Activated CD4-positive, alpha-beta T cell treated with anti-CD3 and anti-CD28 coated beads for 4 hours (primary cell): ENCODE results near the gene EPB41L4B.

Experiments
- DNase-seq, 2 donors: peaks; one replicate each; pipeline ENCODE4 v3.0.0-alpha.2; 2020

The EPB41L4B gene

DNA sequence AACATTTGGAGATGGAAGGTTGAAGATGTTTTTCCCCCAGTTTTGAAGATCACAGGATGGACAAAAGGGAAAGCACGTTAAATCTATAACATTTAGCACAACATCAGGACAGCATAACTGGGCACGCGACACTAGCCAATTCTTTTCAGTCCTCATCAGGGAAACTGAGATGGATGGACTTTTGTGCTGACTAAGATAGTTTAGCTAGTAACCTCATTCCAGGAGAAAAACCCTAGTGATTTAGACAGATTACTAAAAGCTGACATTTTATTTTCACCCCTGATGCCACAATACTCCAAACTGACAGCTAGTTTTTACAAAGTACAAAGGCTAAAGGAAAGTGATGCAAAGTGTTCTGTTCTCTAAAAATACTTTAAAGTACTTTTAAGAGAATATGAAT is 53.3 kb downstream of the EPB41L4B start:
- DNase-seq = no peak

DNA sequence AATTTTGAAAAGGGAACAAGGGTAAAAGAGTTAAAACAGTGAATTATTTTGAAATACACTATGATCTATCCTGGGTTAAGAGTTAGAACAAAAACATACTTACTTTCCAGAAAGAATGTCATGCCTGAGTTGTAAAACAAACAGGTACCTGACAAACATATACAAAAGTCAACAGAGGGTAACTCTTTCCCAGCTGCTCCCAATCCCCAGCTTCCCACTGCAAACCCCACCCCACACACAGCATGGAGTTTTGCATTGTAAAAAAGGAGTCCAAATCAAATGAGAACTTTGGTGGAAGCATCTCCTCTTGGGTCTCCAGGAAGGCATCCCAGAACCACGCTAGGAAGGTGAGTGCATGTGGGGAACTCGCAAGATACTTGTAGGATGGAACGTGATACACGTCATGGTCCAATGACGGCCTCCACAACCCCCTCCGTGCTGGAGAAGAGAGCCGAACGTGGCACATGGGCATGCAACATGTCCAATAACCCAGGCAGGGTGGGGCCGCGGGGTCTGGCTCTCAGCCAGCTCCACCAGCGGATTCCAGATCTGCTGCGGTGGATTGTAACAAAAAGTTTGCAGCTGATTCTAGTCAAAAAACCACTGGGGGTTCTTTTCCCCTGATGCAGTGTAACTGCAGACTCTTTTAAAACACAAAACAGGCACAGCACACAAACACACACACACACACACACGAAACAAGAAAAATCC is 55.8 kb downstream of the EPB41L4B start:
- DNase-seq = no peak

DNA sequence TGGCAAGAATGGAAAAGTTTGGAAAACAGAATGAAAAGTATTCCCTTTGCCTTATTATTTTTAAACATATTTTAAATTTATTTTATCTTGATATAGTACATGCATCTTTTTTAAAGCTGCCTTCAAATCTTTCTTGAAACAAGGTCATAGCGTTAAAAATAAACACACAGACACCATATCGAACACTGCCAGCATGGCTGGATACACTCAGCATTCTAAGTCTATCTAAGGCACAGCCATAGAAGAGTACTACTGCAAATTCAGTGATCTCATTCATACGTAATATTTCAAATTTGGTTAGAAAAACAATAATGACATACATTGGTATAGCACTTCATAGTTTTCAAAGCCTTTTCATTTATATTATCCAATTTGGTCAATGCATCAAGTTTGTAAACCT is 57.5 kb downstream of the EPB41L4B start:
- no peak for DNase-seq

DNA sequence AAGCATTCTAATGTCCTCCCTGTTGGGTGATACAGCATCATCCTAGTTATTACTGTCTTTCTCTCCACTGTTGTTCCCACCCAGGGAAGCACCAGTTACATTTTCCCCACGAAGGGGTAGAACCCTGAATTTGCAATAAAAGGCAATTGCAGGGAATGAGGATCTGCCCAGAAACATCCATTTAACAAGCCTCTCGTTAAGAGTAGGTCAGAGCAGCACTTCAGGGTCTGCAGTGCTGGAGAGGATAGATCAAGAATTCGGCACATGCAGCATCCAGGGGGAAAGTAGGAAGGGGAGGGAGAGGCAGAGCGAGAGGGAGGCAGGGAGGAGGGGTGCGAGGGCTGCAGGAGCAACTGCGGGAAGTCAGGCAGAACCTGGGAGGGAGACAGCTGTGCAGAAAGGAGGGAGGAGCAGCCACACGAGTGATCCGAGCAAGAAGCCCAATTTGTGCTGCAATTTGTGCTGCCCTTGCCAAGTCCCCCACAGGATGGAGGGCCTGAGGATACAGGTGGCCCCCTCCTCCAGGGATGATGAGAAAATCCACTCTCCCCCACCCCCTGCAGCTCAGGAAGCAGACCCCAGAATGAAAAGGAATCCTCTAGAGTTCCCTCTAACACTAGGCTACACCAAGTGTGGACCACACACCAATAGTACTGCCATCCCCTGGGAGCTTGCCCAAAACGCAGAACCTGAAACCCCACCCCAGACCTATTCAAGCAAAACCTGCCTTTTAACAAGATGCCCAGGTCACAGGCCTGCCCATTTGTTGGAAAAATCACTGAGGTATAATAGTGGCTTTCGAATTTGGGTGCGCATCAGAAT is 62.2 kb downstream of the EPB41L4B start:
- no peak for DNase-seq

DNA sequence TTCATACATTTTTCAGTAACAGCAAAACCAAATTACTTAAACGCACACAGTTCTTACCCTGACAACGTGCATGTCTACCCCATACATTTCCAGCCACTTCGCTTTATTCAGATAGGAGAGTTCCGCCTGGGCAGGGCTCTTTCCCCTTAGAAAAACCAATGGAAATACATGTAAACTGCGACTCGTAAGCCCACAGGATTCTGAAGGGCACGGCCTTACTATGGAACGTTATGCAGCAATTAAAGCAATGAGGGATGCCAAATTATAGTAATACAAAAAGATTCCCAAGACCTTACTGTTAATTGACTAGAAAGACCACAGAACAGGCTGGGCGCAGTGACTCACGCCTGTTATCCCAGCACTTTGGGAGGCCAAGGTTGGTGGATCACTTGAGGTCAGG is 64.5 kb downstream of the EPB41L4B start:
- no peak for DNase-seq

DNA sequence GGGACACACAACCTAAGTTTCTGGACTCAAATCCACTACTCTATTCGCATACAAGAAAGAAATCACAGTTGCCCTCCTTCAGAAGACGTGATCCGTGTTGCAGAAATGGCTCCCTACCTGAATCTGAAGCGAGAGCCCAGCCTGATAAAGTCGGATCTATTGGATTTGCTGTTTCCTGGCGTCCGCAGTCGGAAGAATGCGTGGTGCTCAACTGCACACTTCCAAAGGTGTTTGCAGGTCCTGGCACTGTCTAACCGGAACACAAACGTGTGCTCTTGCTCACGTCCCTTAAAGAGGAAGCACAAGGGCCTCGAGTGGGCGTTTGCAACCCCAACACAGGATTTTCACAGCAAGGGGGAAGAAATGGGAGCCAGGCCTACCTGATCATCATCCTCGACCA is 65.5 kb downstream of the EPB41L4B start:
- no peak for DNase-seq

DNA sequence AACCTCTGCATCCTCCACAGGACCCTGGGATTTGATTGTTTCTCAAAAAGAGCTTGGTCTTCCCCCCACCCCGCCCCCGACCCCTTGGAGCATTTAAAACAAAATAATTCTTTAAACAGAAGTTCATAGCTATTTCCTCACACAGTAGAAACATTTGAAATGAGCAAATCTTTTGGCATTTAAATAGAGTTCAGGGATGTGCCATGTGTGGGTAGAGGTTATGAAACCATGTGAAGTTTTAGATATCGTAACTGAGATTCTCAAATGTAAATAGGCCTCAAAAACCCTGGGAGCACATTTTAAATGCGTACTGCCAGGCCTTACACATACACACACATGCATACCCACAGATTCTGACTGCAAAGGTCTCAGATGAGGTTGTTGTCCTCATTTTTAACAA is 66.5 kb downstream of the EPB41L4B start:
- DNase-seq = no peak

DNA sequence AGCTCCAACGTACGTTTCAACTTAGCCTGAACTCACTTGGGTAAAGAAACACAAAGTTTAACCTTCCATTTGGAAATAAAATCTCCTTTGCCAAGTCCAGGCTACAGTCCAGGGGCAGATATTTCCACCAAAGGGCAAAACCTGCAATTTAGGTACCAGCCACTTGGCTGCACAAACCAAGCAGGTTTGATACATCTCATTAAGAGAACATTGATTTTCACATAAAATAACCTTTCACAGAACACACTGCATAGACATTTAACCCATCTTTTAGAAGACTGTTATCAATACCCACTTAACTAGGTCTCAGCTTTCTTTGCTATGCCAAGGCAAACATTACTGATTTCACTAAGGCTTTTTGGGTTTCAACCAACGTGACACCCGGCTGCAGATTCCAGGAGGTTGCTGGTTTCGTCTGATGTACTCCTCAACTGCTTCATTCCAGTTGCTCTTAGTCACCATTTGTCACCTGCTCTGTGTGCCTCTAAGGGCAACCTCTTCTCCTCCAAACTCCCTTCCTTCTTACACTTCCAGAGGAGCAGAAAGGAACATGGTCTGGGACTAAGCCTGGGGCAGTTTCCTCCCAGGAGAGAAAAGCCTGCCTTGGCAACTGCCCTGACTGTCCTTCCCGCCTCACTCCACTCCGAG is 67.1 kb downstream of the EPB41L4B start:
- DNase-seq = no peak

DNA sequence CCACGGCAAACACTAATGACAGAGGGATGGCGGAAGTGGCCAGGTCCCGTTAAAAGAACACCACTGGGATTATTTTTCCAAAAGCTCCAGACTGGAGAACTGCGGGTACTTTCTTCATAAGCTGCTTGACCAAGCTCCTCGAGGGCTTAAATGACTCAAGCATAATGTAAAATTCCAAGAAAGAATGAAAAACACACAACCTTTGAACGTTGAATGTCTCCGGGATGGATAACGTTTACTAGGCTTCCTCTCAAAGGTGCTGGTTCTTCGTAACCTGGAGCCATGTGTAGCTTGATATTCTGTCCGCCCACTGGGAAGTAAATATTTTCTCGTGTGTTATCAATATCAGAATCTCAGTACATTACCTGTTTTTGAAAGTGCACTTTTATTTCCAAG is 67.6 kb downstream of the EPB41L4B start:
- DNase-seq = no peak

DNA sequence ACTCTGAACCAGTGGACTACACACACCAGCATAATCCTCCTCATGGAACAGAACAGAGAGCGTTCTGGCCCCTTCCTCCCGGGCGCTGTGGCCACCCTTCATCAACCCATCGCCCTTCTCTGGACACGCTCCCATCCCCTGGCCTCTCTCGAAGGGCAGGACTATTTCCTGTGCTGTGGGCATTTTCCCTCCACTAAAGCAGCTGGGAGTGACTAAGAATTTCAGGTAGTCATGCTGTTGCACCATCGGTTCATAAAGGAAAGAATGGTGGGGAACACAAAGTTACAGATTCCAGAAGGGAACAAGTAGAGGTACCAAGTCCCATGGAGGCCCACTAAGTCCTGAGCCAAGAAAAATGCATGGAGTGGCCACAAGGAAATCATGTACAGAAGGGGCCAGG is 68.6 kb downstream of the EPB41L4B start:
- no peak for DNase-seq

DNA sequence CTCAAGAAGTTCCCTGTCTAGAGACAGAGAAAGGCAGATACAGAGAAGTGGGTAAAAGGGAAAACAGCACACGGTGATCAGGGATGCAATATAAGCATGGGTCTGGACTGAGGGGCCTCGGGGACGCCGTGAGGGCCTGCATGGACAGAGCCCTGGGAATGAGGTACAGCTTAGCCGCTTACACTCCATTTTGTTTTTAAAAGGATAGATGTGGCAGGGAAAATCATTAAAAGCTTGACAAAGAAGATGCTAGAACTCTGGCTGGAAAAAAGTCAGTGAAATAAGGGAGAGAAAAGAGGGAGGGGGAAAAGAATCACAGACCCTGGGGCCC is 69.1 kb downstream of the EPB41L4B start:
- DNase-seq = no peak

DNA sequence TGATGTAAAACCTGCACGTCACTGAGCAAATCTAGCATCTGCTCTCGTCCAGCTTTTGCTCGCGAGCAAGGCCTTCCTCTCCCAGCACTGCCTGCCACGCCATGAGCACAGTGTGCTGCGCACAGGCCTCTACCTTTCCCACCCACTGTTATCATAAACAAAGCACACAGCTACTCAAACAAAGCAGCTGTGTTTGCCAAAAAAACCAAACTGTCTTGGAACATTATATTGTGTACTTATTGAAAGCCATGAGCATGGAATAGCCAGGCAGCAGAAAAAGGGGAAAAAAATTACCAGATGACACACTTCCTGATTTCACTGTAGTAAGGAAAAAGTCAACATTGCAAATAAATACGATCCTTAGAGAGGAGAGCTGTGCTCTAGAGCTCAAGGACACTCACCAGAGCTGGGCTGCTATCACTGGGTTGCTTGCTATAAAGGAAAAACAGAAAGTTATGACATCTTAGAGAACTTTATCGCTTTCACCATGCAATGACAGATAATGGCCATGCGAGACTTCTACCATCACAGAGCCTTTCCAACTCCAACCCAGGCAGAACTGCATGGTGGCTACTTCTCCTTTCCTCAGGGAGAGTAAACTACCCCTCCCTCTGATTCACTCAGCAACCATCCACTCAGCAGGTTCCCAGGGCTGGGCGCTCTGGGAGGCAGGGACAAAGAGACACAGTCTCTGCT is 69.6 kb downstream of the EPB41L4B start:
- DNase-seq = no peak

DNA sequence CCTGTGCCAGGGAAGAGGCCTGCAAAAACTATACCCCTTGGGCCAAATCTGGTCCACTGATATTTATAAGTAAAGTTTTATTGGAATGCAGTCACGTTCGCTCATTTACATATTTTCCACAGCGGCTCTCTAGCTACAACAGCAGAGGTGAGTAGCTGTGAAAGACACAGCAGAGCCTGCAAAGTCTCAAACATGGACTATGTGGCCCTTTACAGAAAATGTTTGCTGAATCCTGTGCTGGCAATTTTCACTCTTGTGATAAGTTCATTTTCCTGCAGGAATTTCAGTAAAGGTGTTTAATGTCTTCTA is 70.1 kb downstream of the EPB41L4B start:
- no peak for DNase-seq

DNA sequence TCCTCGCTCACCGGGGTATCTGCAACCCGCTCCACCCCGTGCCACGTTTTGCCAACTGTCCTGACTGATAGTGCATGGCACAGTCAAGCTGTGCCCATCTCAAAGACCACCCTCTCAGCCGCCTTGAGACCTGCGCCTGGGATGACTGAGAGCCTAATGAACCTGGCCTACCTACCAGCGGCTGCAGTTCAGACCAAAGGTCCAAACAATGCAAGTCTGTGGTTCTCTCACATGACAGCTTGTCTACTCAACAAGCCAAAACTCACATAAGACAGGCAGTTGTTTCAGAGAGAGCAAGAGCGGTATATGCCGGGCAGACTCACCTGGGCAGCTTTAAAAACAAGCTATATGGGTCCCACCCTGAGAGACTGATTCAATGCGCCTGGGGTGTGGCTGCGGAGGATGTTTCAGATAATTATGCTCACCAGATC is 70.5 kb downstream of the EPB41L4B start:
- no peak for DNase-seq

DNA sequence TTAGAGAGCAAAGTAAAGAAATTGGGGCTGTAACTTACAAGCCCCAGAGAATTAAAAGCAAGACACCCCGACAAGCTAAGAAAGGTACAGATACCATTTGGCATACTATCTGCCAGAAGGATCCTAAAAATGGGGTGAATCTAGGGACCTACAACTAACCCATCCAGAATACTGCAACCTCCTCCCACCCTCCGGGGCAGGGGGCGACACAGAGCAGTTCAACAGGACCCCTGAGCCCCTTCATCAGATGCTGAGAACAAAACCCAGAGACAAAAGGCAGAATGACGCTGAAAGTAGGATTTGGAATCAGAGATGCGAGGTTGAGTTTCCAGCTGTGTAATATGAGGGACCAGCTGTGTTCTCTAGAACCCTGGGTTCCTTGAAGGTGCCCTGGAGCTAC is 71.2 kb downstream of the EPB41L4B start:
- DNase-seq = no peak

DNA sequence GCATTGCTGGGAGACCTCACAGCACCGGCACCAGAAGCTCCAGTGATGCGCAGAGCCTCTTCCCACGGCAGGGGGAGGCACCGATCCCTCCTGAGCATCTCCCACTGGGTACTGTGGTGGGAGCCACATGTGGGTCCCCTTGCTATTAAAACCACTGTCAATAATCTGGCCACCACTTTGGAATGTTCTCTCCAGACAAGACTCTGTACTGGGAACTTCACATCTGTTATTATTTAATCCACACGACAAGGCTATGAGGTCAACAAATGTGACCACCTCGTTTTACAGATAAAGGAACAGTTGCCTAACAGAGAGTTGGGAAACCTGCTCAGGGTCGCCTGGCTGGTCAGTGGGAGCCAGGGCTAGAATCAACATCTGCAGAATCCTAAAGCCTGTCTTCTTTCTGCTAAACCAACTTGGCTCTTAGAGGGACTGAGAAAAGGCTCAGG is 72.7 kb downstream of the EPB41L4B start:
- DNase-seq = no peak

DNA sequence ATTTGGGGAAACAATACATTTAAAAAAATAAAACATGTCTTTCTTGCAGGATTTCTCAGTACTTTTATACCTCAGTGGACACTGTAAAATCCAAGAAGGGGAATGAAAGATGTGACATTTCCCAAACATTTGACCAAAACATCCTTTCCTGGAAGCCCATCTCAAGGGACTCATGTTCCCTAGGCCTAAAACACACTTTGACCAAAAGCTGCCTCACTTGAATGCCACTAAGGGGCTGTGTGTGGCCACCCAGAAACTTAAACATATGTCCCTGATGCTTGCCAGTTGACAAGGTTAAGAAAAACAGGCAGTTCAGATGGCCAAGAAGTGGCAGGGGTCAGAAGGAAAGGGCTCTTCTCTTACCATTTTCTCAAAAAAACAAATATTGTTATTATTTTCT is 73.6 kb downstream of the EPB41L4B start:
- no peak for DNase-seq

DNA sequence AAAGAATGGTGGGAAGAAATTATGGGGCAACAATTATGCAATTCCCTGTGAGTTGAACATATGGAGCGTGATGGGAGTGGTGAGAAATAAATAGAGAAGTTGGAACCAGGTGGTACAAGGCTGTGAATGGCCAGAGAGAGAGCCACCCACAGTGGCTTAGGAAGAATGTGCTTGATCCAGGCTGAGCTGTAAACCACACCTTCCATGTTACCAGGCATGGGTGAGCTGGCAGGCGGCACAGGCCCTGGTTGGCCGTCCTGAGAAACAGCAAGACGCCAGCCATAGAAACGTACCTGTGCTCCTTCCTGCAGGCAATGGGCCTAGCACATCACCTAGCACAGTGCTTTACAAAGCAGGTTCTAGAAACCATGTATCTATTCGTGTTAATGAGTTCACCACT is 74.3 kb downstream of the EPB41L4B start:
- no peak for DNase-seq

DNA sequence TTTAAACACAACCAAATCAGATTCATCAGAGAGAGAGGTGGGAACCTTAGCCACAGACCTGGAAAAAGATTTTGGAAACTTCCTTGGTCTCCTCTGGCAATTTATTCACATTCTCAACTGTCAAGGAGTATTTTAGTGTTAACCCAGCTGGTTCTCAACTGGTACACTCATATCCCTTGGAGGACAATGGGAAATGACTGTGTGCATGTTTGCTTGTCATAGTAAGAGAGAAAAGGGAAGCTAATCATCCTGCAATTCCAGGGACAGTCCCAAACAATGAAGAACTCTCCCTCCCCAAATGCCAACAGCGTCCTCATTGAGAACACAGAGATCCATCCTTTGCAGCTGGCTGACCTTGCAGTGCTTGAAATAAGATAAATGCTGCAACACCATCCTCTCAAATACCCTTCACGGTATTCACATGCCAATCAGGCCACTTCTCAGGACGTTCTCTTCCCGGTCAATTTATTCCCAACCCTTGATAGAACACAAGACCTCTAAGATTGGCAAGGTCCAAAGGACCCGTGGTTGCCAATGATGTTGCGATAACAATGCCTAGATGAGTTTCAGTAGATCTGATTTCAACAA is 75.5 kb downstream of the EPB41L4B start:
- no peak for DNase-seq

DNA sequence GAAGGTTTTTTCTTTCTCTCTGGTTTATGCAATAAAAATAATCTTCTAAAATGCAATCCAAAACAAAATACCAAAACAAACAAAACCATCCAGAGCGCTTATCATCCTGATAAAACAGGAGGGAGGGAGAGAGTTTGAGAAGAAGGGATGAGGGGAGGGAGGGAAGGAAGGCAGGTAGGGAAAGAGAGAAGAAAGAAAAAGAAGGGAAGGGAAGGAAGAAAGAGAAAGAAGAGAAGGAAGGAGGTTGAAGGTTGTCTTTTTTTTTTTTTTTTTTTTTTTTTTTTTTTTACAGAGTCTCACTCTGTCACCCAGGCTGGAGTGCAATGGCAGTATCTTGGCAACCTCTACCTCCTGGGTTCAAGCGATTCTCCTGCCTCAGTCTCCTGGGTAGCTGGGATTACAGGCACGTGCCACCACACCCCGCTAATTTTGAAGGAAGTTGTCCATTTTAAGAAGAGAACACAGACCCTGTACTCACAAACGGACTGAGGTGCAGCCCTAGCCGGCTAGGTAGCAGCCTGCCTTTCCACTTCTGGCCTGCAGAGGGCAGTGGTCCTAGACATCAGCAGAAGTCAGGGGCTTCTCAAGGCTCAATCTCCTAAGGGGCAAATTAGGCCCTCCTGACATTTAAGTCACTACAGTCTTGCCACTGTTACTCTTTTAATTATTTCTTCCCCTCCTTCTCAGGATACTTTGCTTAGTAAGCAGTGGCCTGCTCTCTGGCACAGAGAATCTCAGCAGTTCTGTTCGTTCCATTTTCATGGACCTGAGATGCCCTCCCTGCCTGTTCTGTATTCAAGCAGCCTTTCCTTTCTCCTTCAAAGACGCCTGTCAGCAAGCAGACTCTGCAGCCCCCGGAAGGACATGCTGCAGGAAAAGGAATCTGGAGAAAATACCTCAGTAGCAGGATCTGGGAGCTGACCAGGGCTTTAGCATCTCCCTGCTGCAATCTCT is 76.4 kb downstream of the EPB41L4B start:
- DNase-seq = peak; percentile 30 to 57

DNA sequence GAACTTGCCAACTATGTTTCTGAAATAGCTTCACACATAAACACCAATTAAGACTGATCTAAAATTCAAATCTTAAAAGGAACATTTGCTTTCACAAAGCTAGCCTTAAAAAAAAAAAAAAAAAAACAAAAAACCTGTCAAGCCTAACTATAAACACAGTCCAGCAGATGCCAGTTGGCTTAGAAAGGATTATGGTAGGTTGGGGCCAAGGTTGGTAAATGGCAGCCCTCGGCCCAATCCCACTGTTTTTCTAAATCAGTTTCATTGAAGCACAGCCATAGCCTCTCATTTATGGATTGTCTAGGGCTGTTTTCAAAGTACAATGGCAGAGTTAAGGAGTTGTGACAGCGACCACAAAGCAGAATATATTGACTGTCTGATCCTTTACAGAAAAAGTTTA is 78.1 kb downstream of the EPB41L4B start:
- DNase-seq = no peak

DNA sequence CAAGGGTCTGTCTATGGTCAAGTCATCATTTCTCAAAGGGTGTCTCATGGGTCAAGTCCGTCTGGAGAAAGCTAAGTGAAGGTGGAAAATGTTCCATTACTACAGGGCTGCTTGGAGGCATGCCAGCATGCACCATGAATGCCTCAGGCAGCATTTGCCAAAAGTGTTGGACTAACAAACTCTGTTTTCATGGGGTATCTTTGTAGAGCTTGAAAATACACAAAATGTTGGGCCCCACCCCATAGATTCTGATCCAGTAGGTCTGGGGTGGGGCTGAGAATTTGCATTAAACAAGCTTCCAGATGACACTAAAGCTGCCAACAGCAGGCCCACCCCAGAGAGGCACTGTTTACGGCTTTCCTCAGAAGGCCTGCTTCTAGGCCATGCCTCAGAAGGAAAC is 78.8 kb downstream of the EPB41L4B start:
- no peak for DNase-seq
